H1 (cell line): ENCODE measurements around the gene TTL. TPM values are rescaled to one million over a fixed set of nuclear protein-coding genes. Genes with fewer than 3 reads are reported as not detected.

Experiments used
- CTCF ChIA-PET: fragments of 300-600 bp; sonication (Branson Sonifier 250); formaldehyde crosslinking; loops from one replicate; lab custom pipeline; 2021; ENCODE audit not compliant: partially characterized antibody; lab: Charles Lee
- POLR2A ChIA-PET: fragments of 300-600 bp; sonication (Branson Sonifier 250); formaldehyde crosslinking; loops from one replicate; lab custom pipeline; 2021; ENCODE audit warnings: inconsistent platforms; ENCODE audit not compliant: partially characterized antibody; lab: Charles Lee
- DNase-seq, 2 experiments: peaks; one replicate each; pipeline versions ENCODE4 v3.0.0 to v3.0.0-alpha.2; 2010 to 2022; ENCODE audit warnings: low spot score in 2 of 2, low read depth in 1 of 2, mixed read lengths in 1 of 2
- FAIRE-seq: peaks from 2 replicates; lab custom pipeline; 2011; peaks lifted over from hg19 to GRCh38; lab: Jason Lieb, UNC
- H2AFZ ChIP-seq: 2 replicates; pipeline ENCODE4 v1.8.1; 2012; ENCODE audit warnings: low read length, inconsistent platforms
- H2AK5ac ChIP-seq: 2 replicates; pipeline ENCODE4 v1.6.1; 2013; ENCODE audit warnings: low read depth, low read length
- H2BK120ac ChIP-seq: replicated peaks from 2 replicates; pipeline ENCODE3; 2013; ENCODE audit warnings: low read depth, low read length, inconsistent platforms
- H2BK12ac ChIP-seq: 2 replicates; pipeline ENCODE4 v1.6.1; 2013; ENCODE audit warnings: low read depth, low read length
- H2BK15ac ChIP-seq: 2 replicates; pipeline ENCODE4 v1.6.1; 2013; ENCODE audit warnings: low read length
- H2BK20ac ChIP-seq: 2 replicates; pipeline ENCODE4 v1.6.1; 2013; ENCODE audit warnings: low read length
- H2BK5ac ChIP-seq: 2 replicates; pipeline ENCODE4 v1.6.1; 2013; ENCODE audit warnings: low read depth, low read length
- H3K14ac ChIP-seq: 2 replicates; pipeline ENCODE4 v1.6.1; 2013; ENCODE audit warnings: inconsistent platforms; ENCODE audit not compliant: insufficient read length
- H3K18ac ChIP-seq: 2 replicates; pipeline ENCODE4 v1.6.1; 2013; ENCODE audit warnings: low read length; ENCODE audit errors: extremely low read depth
- H3K23ac ChIP-seq: 2 replicates; pipeline ENCODE4 v1.6.1; 2013; ENCODE audit warnings: inconsistent platforms; ENCODE audit not compliant: insufficient read length
- H3K23me2 ChIP-seq: 2 replicates; pipeline ENCODE4 v1.6.1; 2013; ENCODE audit warnings: low read depth, low read length
- H3K27ac ChIP-seq: 2 replicates; pipeline ENCODE4 v1.6.1; 2011; ENCODE audit warnings: low read depth, low read length, inconsistent platforms
- H3K27me3 ChIP-seq, 4 experiments: replicated peaks in 1 of 4; 1 replicate in 1 of 4; 2 replicates in 3 of 4; pipeline versions ENCODE4 v1.6.1 to v1.8.1; 2011 to 2013; ENCODE audit warnings: low read length in 3 of 4, mild to moderate bottlenecking in 3 of 4, inconsistent platforms in 2 of 4, mixed read lengths in 2 of 4, moderate library complexity in 1 of 4; ENCODE audit not compliant: control insufficient read depth in 3 of 4, insufficient read depth in 3 of 4; ENCODE audit errors: extremely low read depth in 1 of 4
- H3K36me3 ChIP-seq, 4 experiments: 2 replicates each; pipeline versions ENCODE4 v1.6.1 to v1.8.1; 2011 to 2013; ENCODE audit warnings: mild to moderate bottlenecking in 4 of 4, low read length in 3 of 4, moderate library complexity in 2 of 4, control low read depth in 1 of 4, inconsistent platforms in 1 of 4; ENCODE audit not compliant: insufficient read depth in 4 of 4, control insufficient read depth in 2 of 4
- H3K4ac ChIP-seq: replicated peaks from 2 replicates; pipeline ENCODE3; 2013; ENCODE audit warnings: low read length, low read depth, mixed read lengths, inconsistent platforms; ENCODE audit not compliant: insufficient read length
- H3K4me1 ChIP-seq, 4 experiments: replicated peaks in 1 of 4; 1 replicate in 1 of 4; 2 replicates in 3 of 4; pipeline versions ENCODE4 v1.6.1 to v1.8.1; 2011 to 2013; ENCODE audit warnings: low read length in 3 of 4, inconsistent platforms in 2 of 4, mixed read lengths in 1 of 4; ENCODE audit not compliant: insufficient read depth in 4 of 4, control insufficient read depth in 3 of 4
- H3K4me2 ChIP-seq, 2 experiments: 2 replicates each; pipeline versions ENCODE4 v1.6.1 to v1.8.1; 2011 to 2013; ENCODE audit warnings: low read depth in 2 of 2, low read length in 2 of 2, control low read depth in 1 of 2, inconsistent platforms in 1 of 2, mild to moderate bottlenecking in 1 of 2; ENCODE audit not compliant: insufficient read depth in 1 of 2
- H3K4me3 ChIP-seq, 4 experiments: fragments of 200-600, 300-600 bp in 1 of 4; sonication (generic), shearing (Covaris generic), sonication (Bioruptor Twin) in 1 of 4; 2 replicates each; pipeline versions ENCODE4 v1.5.1 to v1.8.1; 2011 to 2016; ENCODE audit warnings: low read length in 4 of 4, low read depth in 3 of 4, control low read depth in 2 of 4, inconsistent platforms in 2 of 4, mild to moderate bottlenecking in 2 of 4, mixed read lengths in 1 of 4, moderate library complexity in 1 of 4; ENCODE audit not compliant: insufficient read depth in 2 of 4; ENCODE audit errors: extremely low read depth in 1 of 4
- H3K56ac ChIP-seq: replicated peaks from 2 replicates; pipeline ENCODE3; 2013; ENCODE audit warnings: low read depth, mild to moderate bottlenecking, mixed read lengths, low read length, inconsistent platforms; ENCODE audit not compliant: insufficient read length
- H3K79me1 ChIP-seq: 2 replicates; pipeline ENCODE4 v1.6.1; 2013; ENCODE audit warnings: low read depth, low read length, control low read depth
- H3K79me2 ChIP-seq, 2 experiments: 2 replicates each; pipeline versions ENCODE4 v1.6.1 to v1.8.1; 2012 to 2013; ENCODE audit warnings: low read length in 2 of 2, mild to moderate bottlenecking in 2 of 2, inconsistent platforms in 1 of 2; ENCODE audit not compliant: insufficient read depth in 2 of 2, control insufficient read depth in 1 of 2
- H3K9ac ChIP-seq, 4 experiments: replicated peaks in 1 of 4; 1 replicate in 1 of 4; 2 replicates in 3 of 4; pipeline versions ENCODE4 v1.6.1 to v1.8.1; 2011 to 2013; ENCODE audit warnings: low read depth in 3 of 4, low read length in 3 of 4, control low read depth in 2 of 4, mild to moderate bottlenecking in 2 of 4, moderate library complexity in 2 of 4, inconsistent platforms in 1 of 4; ENCODE audit errors: extremely low read depth in 1 of 4
- H3K9me3 ChIP-seq, 2 experiments: 2 replicates each; pipeline versions ENCODE4 v1.6.1 to v1.8.1; 2012 to 2013; ENCODE audit warnings: mild to moderate bottlenecking in 2 of 2, moderate library complexity in 2 of 2, control low read depth in 1 of 2, inconsistent platforms in 1 of 2, low read depth in 1 of 2, low read length in 1 of 2, mixed read lengths in 1 of 2; ENCODE audit not compliant: insufficient read depth in 2 of 2
- H4K20me1 ChIP-seq, 2 experiments: replicated peaks in 1 of 2; 2 replicates each; pipeline versions ENCODE3 to v1.8.1; 2011 to 2013; ENCODE audit warnings: inconsistent platforms in 2 of 2, low read length in 2 of 2, mild to moderate bottlenecking in 1 of 2; ENCODE audit not compliant: insufficient read depth in 2 of 2, control insufficient read depth in 1 of 2
- H4K5ac ChIP-seq: 2 replicates; pipeline ENCODE4 v1.6.1; 2013; ENCODE audit warnings: low read length, low read depth, mixed read lengths, inconsistent platforms; ENCODE audit not compliant: insufficient read length
- H4K8ac ChIP-seq: 2 replicates; pipeline ENCODE4 v1.8.0; 2013; ENCODE audit warnings: mild to moderate bottlenecking, moderate library complexity, low read length, inconsistent platforms; ENCODE audit not compliant: insufficient read depth; ENCODE audit errors: extremely low read depth
- H4K91ac ChIP-seq: replicated peaks from 2 replicates; pipeline ENCODE3; 2013; ENCODE audit warnings: low read length, mixed read lengths, inconsistent platforms; ENCODE audit not compliant: insufficient read length
- BCL11A ChIP-seq, 2 experiments: IDR thresholded peaks; one replicate each; pipeline ENCODE4 v1.6.1; 2011; ENCODE audit warnings: low read depth in 2 of 2, low read length in 2 of 2, mild to moderate bottlenecking in 2 of 2
- CHD2 ChIP-seq: IDR thresholded peaks from 2 replicates; pipeline ENCODE4 v1.6.1; 2012; ENCODE audit warnings: low read length, improper control_type of control experiment
- EP300 ChIP-seq, 2 experiments: IDR thresholded peaks; 1 replicate in 1 of 2; 2 replicates in 1 of 2; pipeline ENCODE4 v1.6.1; 2011 to 2012; ENCODE audit warnings: low read depth in 2 of 2, low read length in 2 of 2, mild to moderate bottlenecking in 2 of 2, borderline replicate concordance in 1 of 2, inconsistent platforms in 1 of 2, moderate library complexity in 1 of 2
- JUN ChIP-seq: IDR thresholded peaks from 2 replicates; pipeline ENCODE4 v1.6.1; 2011; ENCODE audit warnings: low read depth, mild to moderate bottlenecking, improper control_type of control experiment, low read length
- MAFK ChIP-seq: IDR thresholded peaks from 2 replicates; pipeline ENCODE4 v1.6.1; 2012; ENCODE audit warnings: low read depth, mild to moderate bottlenecking, improper control_type of control experiment, low read length
- NANOG ChIP-seq: IDR thresholded peaks from 2 replicates; pipeline ENCODE4 v1.6.1; 2011; ENCODE audit warnings: low read length, low read depth, mild to moderate bottlenecking, inconsistent platforms; ENCODE audit not compliant: insufficient read depth, poor library complexity, severe bottlenecking
- POLR2A ChIP-seq, 2 experiments: IDR thresholded peaks; 1 replicate in 1 of 2; 2 replicates in 1 of 2; pipeline ENCODE4 v1.6.1; 2011; ENCODE audit warnings: low read depth in 2 of 2, low read length in 2 of 2, mild to moderate bottlenecking in 2 of 2; ENCODE audit errors: control extremely low read depth in 1 of 2
- RAD21 ChIP-seq, 2 experiments: IDR thresholded peaks in 1 of 2; conservative IDR thresholded peaks in 1 of 2; 2 replicates each; pipeline ENCODE4 v1.6.1; 2011; ENCODE audit warnings: low read depth in 2 of 2, low read length in 2 of 2, improper control_type of control experiment in 1 of 2, inconsistent platforms in 1 of 2, mild to moderate bottlenecking in 1 of 2, moderate library complexity in 1 of 2
- RXRA ChIP-seq: IDR thresholded peaks from 2 replicates; pipeline ENCODE4 v1.6.1; 2011; ENCODE audit warnings: low read depth, mild to moderate bottlenecking, low read length, moderate library complexity; ENCODE audit not compliant: insufficient read depth
- SAP30 ChIP-seq: fragments of 300-600 bp; sonication (generic); IDR thresholded peaks from 2 replicates; pipeline ENCODE4 v1.7.1; 2012; ENCODE audit warnings: low read length, moderate library complexity, mild to moderate bottlenecking, inconsistent platforms; ENCODE audit not compliant: insufficient read depth, insufficient replicate concordance
- SP2 ChIP-seq: IDR thresholded peaks from 2 replicates; pipeline ENCODE4 v1.6.1; 2012; ENCODE audit warnings: mild to moderate bottlenecking, low read length, inconsistent platforms
- SP4 ChIP-seq: IDR thresholded peaks from 2 replicates; pipeline ENCODE4 v1.6.1; 2012; ENCODE audit warnings: low read length, inconsistent platforms
- TCF12 ChIP-seq: IDR thresholded peaks from 2 replicates; pipeline ENCODE4 v1.6.1; 2011; ENCODE audit warnings: low read depth, mild to moderate bottlenecking, low read length
- WGBS, 2 experiments: shearing (Covaris generic) in 1 of 2; methylation state at CpG; one replicate each; pipeline versions ENCODE4 v1.1.6 to v1.1.7; 2013 to 2015; ENCODE audit warnings: low lambda C conversion rate in 2 of 2, mixed read lengths in 2 of 2, inconsistent platforms in 1 of 2, low coverage in 1 of 2, missing lambda C conversion rate in 1 of 2; ENCODE audit not compliant: insufficient replicate concordance in 2 of 2, insufficient coverage in 1 of 2, insufficient read length in 1 of 2; ENCODE audit errors: extremely low coverage in 1 of 2, missing lambda C conversion rate in 1 of 2; 5-methylcytosine and 5-hydroxymethylcytosine counted together
- polyA plus RNA-seq, 7 experiments: library from polyadenylated mRNA; depleted of rRNA in 3 of 7; stranded (reverse) in 5 of 7; unstranded in 2 of 7; fragments of >200 nt in 5 of 7; fragments of 200-250 nt in 2 of 7; gene quantifications; 1 replicate in 5 of 7; 2 replicates in 1 of 7; 4 replicates in 1 of 7; pipeline versions ENCODE4 v1.2.1 to v1.2.3, GENCODE V29; 2011 to 2013; ENCODE audit warnings: missing spikeins in 2 of 7, mixed read lengths in 2 of 7
- total RNA-seq: library from RNA; stranded (reverse); fragmentation: NEBNext Ultra II Directional; extraction: Animal tissue kit (Norgen Biotek cat#: 25700); gene quantifications from 2 replicates; pipeline ENCODE4 v1.2.1, GENCODE V29; 2021

Gene TTL
- total and polyA plus RNA-seq, 2 of the 8 experiments (the other 6 are each of a cell fraction or from before 2014, with no cell fraction given): 17.5 to 57.1 TPM

DNA sequence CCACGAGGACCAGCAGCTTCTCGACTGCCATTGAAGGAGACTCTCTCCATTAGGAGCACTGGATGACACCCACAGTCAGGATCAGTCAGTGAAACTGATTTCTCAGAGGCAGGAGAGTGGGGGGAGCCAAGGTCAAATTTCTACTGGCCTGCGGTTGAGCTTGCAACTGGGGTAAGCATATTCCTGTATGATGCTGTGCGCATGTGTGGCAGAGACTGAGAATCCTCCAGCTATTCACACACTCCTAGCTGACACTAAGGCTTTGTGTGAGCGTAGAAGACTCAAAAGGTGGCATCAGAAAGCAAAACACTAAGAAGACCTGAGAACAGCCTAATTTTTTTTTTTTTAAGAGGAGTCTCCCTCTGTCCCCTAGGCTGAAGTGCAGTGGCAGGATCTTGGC lies 19.8 kb upstream of the TTL start:
- no peaks in the 10 kb centered on the region for H3K79me1 ChIP-seq
- H4K5ac ChIP-seq: no peak overlapping the region
- H4K8ac ChIP-seq: no peak overlapping the region
- 83% methylated on average over 5 of the region's 5 CpGs; no CpG with 5 or more reads in 1 of the 2 experiments for WGBS, 2 experiments
- no peak overlapping the region for H3K14ac ChIP-seq
- no peak overlapping the region for H3K56ac ChIP-seq
- no peak overlapping the region for H3K4ac ChIP-seq
- no peak for DNase-seq
- no peak overlapping the region for H2BK5ac ChIP-seq
- no peak overlapping the region for H2BK15ac ChIP-seq
- TF ChIP-seq BCL11A (IDR thresholded peaks at IDR 0.05; ENCODE audit: low read depth in 2 of 2, low read length in 2 of 2): no peak
- no peak for TF ChIP-seq RAD21 (IDR thresholded peaks at IDR 0.05 in 1 of 2, conservative IDR thresholded peaks at IDR 0.05 in 1 of 2; ENCODE audit: low read depth in 2 of 2, low read length in 2 of 2)
- no peak for TF ChIP-seq SP2
- TF ChIP-seq TCF12: no peak
- TF ChIP-seq MAFK: no peak
- TF ChIP-seq JUN: no peak
- TF ChIP-seq NANOG: no peak
- TF ChIP-seq CHD2: no peak
- no peak for TF ChIP-seq POLR2A (IDR thresholded peaks at IDR 0.05; ENCODE audit: control extremely low read depth in 1 of 2, low read depth in 2 of 2, low read length in 2 of 2)
- no peak for TF ChIP-seq SP4
- TF ChIP-seq RXRA: no peak
- no peak for TF ChIP-seq SAP30
- TF ChIP-seq EP300 (IDR thresholded peaks at IDR 0.05; ENCODE audit: borderline replicate concordance in 1 of 2, low read depth in 2 of 2, low read length in 2 of 2): no peak
- H3K36me3 ChIP-seq: no peaks in the 10 kb centered on the region
- no peak overlapping the region for H4K91ac ChIP-seq
- H3K4me1 ChIP-seq: no peaks in the 10 kb centered on the region
- no peak overlapping the region for H3K4me3 ChIP-seq
- no peak overlapping the region for H3K27ac ChIP-seq
- H3K79me2 ChIP-seq: no peaks in the 10 kb centered on the region
- H2BK120ac ChIP-seq: no peak overlapping the region
- no peak overlapping the region for H2BK20ac ChIP-seq
- CTCF ChIA-PET: interaction anchor here (2.7 to 2.9 kb wide), 2 partner anchors 10 to 17 kb away, joined by 6 to 12 read pairs; no protein-coding TSS in a partner anchor
- no peaks in the 10 kb centered on the region for H3K27me3 ChIP-seq
- no peak overlapping the region for H2AFZ ChIP-seq
- H4K20me1 ChIP-seq: no peaks in the 10 kb centered on the region
- no peak overlapping the region for H3K9ac ChIP-seq
- H3K9me3 ChIP-seq: no peaks in the 10 kb centered on the region
- no peak overlapping the region for H2BK12ac ChIP-seq
- no peak overlapping the region for H3K18ac ChIP-seq
- H3K23ac ChIP-seq: no peak overlapping the region
- FAIRE-seq: no peak
- H2AK5ac ChIP-seq: no peak overlapping the region
- POLR2A ChIA-PET: interaction anchor here (0.6 kb wide), 1 partner anchor 14 kb away, joined by 3 read pairs; no protein-coding TSS in a partner anchor
- H3K4me2 ChIP-seq: no peak overlapping the region
- no peaks in the 10 kb centered on the region for H3K23me2 ChIP-seq
